KOPT-K1 (cell line): ENCODE data around the gene TMC4.

Experiments
- H3K27ac ChIP-seq: fragments of 200-600 bp; sonication (generic); 2 replicates; pipeline ENCODE4 v1.5.1; 2016; ENCODE audit warnings: antibody characterized with exemption, mild to moderate bottlenecking, low read depth, low read length; ENCODE audit not compliant: poor library complexity, severe bottlenecking
- H3K36me3 ChIP-seq: fragments of 200-600 bp; sonication (generic); 2 replicates; pipeline ENCODE4 v1.5.1; 2017; ENCODE audit warnings: antibody characterized with exemption, mild to moderate bottlenecking, low read length, moderate library complexity; ENCODE audit not compliant: insufficient read depth
- H3K9me3 ChIP-seq: fragments of 200-600 bp; sonication (generic); 2 replicates; pipeline ENCODE4 v1.5.1; 2017; ENCODE audit warnings: antibody characterized with exemption, low read length, mild to moderate bottlenecking; ENCODE audit not compliant: insufficient read depth, poor library complexity, severe bottlenecking

TMC4 gene

GRCh38 chr19:54123682-54124081 lies 49.3 kb downstream of the TMC4 start:
- Histone ChIP-seq H3K36me3 (peaks cover 94% of the 10 kb centered on the region), H3K9me3 (no peaks in the 10 kb centered on the region), H3K27ac (no peak overlapping the region)

DNA sequence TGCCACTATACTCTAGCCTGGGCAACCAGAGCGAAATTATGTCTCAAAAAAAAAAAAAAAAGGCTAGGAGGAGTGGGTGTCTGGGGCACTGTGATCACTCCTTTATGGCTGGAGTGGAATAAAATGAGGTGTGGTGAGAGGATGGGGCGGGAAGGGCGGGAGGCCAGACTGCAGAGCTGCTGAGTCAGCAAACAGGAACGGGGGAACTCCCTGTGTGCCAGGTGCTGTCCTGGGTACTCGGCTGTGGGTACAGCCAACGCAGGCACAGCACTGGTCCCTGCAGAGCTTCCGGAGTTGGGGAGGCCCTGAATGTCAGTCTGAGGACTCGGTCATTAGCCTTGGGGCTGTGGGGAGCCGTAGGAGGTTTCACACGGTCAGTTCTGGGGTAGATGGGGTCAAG lies 51.7 kb downstream of the TMC4 start:
- Histone ChIP-seq H3K27ac (no peak overlapping the region), H3K36me3 (peaks cover 81% of the 10 kb centered on the region), H3K9me3 (no peaks in the 10 kb centered on the region)

DNA sequence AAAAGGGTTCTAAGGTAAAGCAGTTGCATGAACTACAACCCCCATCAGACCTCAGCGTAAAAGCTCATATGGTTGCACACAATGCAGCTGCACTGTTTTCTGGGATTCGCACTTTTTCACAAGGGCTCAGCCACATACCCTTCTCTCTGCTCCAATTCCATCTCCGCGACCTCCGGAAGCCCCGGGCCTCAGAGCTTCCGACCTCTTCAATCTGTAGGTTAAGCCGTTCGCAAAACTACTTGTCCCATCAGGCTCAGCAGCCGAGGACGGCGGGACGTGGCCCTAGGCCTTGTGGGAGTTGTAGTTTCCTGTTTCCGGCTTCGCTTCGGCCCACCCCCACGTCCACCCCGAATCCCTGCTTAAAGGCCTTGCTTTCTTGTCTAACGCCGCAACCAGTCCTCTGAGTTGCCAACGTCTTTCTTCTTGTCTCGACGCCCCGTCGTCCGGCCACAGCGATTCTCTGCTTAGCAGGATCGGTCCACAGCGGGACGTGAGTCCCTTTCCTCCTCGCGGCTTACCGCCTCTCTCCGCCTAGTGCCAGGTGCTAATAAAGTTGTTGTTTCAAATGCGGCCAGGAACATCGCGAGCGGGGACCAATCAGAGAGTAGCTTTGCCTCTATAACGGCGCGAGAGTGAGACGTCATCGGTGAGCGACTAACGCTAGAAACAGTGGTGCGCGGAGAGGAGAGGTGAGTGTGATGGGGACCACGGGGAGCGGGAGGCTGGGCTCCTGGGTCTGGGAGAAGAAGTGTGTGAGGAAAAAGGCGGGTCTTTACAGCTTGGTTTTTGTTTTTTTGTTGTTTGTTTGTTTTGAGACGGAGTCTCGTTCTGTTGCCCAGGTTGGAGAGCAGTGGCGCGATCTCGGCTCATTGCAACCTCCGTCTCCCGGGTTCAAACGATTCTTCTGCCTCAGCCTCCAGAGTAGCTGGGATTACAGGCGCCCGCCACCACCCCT lies 57.6 kb downstream of the TMC4 start, which contains the start of the genes PRPF31 and TFPT:
TSS of gene PRPF31 (plus strand) at position 646 of the 955 bp plus-strand sequence. CDS start 2,525 bp downstream, outside the sequence.
TSS of gene TFPT (minus strand) at position 549 of the 955 bp plus-strand sequence. CDS start at position 161, 388 bp downstream.
- peaks cover 53% of the 10 kb centered on the region for H3K36me3 ChIP-seq
- H3K9me3 ChIP-seq: no peaks in the 10 kb centered on the region
- peak within 1 kb of the TSS; percentile 86 for H3K27ac ChIP-seq

GRCh38 chr19:54114340-54115108 lies 58.4 kb downstream of the TMC4 start:
- peaks cover 53% of the 10 kb centered on the region for H3K36me3 ChIP-seq
- H3K27ac ChIP-seq: peak overlapping the region; percentile 86
- H3K9me3 ChIP-seq: no peaks in the 10 kb centered on the region
